ENCODE data around the gene RAD51B.

RAD51B gene

GRCh38 chr14:68741477-68741791 lies 921.9 kb downstream of the RAD51B start:
- Histone ChIP-seq H3K36me3 (ENCODE audit: control insufficient read depth, insufficient read depth, low read length) (no peaks in the 10 kb centered on the region), H4K8ac (ENCODE audit: low read depth, low read length) (no peak overlapping the region), H3K4ac (ENCODE audit: low read depth, low read length) (no peak overlapping the region), H3K27me3 (ENCODE audit: insufficient read depth, low read length, poor library complexity) (no peaks in the 10 kb centered on the region), H3K23ac (ENCODE audit: low read length) (no peak overlapping the region), H4K5ac (ENCODE audit: low read length) (no peak overlapping the region), H3K79me1 (ENCODE audit: low read length) (no peaks in the 10 kb centered on the region), H3K4me2 (ENCODE audit: low read length) (no peak overlapping the region), H3K27ac (ENCODE audit: low read depth, low read length) (no peak overlapping the region), H3K4me3 (ENCODE audit: low read length) (no peak overlapping the region), H3K9ac (ENCODE audit: low read length) (no peak overlapping the region), H3K79me2 (ENCODE audit: control insufficient read depth, insufficient read depth, low read length) (no peaks in the 10 kb centered on the region), H2AK5ac (ENCODE audit: low read length) (no peak overlapping the region), H2BK5ac (ENCODE audit: low read length) (no peak overlapping the region), H2BK15ac (replicated peaks; ENCODE audit: low read depth) (no peak overlapping the region), H3K18ac (ENCODE audit: low read length) (no peak overlapping the region), H2BK120ac (ENCODE audit: low read depth, low read length) (no peak overlapping the region), H3K56ac (ENCODE audit: low read length) (no peak overlapping the region), H3K4me1 (ENCODE audit: control insufficient read depth, low read depth, low read length) (peaks cover 2% of the 10 kb centered on the region)
- no peak for DNase-seq

- no peak overlapping the region for H2AK5ac ChIP-seq (ENCODE audit: low read length)
- H2BK5ac ChIP-seq (ENCODE audit: low read length) = no peak overlapping the region
- no peak overlapping the region for H4K8ac ChIP-seq (ENCODE audit: low read depth, low read length)
- no peak overlapping the region for H3K56ac ChIP-seq (ENCODE audit: low read length)
- no peaks in the 10 kb centered on the region for H3K79me1 ChIP-seq (ENCODE audit: low read length)
- WGBS (ENCODE audit: extremely low coverage, insufficient coverage, low lambda C conversion rate) = no CpG with 5 or more reads among the region's 6 CpGs
- no peak overlapping the region for H2BK120ac ChIP-seq (ENCODE audit: low read depth, low read length)
- DNase-seq = no peak
- no peak overlapping the region for H3K23ac ChIP-seq (ENCODE audit: low read length)
- no peak overlapping the region for H3K18ac ChIP-seq (ENCODE audit: low read length)
- no peak overlapping the region for H3K4me2 ChIP-seq (ENCODE audit: low read length)
- H3K4ac ChIP-seq (ENCODE audit: low read depth, low read length) = no peak overlapping the region
- H3K36me3 ChIP-seq (ENCODE audit: control insufficient read depth, insufficient read depth, low read length) = no peaks in the 10 kb centered on the region
- H3K27me3 ChIP-seq (ENCODE audit: insufficient read depth, low read length, poor library complexity) = no peaks in the 10 kb centered on the region
- H3K79me2 ChIP-seq (ENCODE audit: control insufficient read depth, insufficient read depth, low read length) = no peaks in the 10 kb centered on the region
- no peak overlapping the region for H3K9ac ChIP-seq (ENCODE audit: low read length)
- no peak overlapping the region for H4K5ac ChIP-seq (ENCODE audit: low read length)
- H2BK15ac ChIP-seq (replicated peaks; ENCODE audit: low read depth) = no peak overlapping the region
- no peak overlapping the region for H3K27ac ChIP-seq (ENCODE audit: low read depth, low read length)
- H3K4me1 ChIP-seq (ENCODE audit: control insufficient read depth, low read depth, low read length) = no peaks in the 10 kb centered on the region
- no peak overlapping the region for H3K4me3 ChIP-seq (ENCODE audit: low read length)
Measured at GRCh38 chr14:68741839-68742470, 922.4 kb downstream of the RAD51B start.

- H3K27ac ChIP-seq (ENCODE audit: low read depth, low read length) = no peak overlapping the region
- no peaks in the 10 kb centered on the region for H3K36me3 ChIP-seq (ENCODE audit: control insufficient read depth, insufficient read depth, low read length)
- no peak overlapping the region for H3K23ac ChIP-seq (ENCODE audit: low read length)
- no peak overlapping the region for H3K9ac ChIP-seq (ENCODE audit: low read length)
- H2BK15ac ChIP-seq (replicated peaks; ENCODE audit: low read depth) = no peak overlapping the region
- H3K27me3 ChIP-seq (ENCODE audit: insufficient read depth, low read length, poor library complexity) = no peaks in the 10 kb centered on the region
- no peak overlapping the region for H3K56ac ChIP-seq (ENCODE audit: low read length)
- no peak overlapping the region for H3K18ac ChIP-seq (ENCODE audit: low read length)
- H2AK5ac ChIP-seq (ENCODE audit: low read length) = no peak overlapping the region
- H3K4me1 ChIP-seq (ENCODE audit: control insufficient read depth, low read depth, low read length) = no peaks in the 10 kb centered on the region
- no peak overlapping the region for H3K4ac ChIP-seq (ENCODE audit: low read depth, low read length)
- no peaks in the 10 kb centered on the region for H3K79me2 ChIP-seq (ENCODE audit: control insufficient read depth, insufficient read depth, low read length)
- H3K4me3 ChIP-seq (ENCODE audit: low read length) = no peak overlapping the region
- H4K5ac ChIP-seq (ENCODE audit: low read length) = no peak overlapping the region
- WGBS (ENCODE audit: extremely low coverage, insufficient coverage, low lambda C conversion rate) = no CpG with 5 or more reads among the region's 12 CpGs
- no peak overlapping the region for H2BK120ac ChIP-seq (ENCODE audit: low read depth, low read length)
- H3K4me2 ChIP-seq (ENCODE audit: low read length) = no peak overlapping the region
- H2BK5ac ChIP-seq (ENCODE audit: low read length) = no peak overlapping the region
- H3K79me1 ChIP-seq (ENCODE audit: low read length) = no peaks in the 10 kb centered on the region
- no peak for DNase-seq
- no peak overlapping the region for H4K8ac ChIP-seq (ENCODE audit: low read depth, low read length)
Measured at GRCh38 chr14:68744613-68745012, 925.0 kb downstream of the RAD51B start.

- H3K79me1 ChIP-seq (ENCODE audit: low read length) = no peaks in the 10 kb centered on the region
- H2BK5ac ChIP-seq (ENCODE audit: low read length) = no peak overlapping the region
- no peak overlapping the region for H3K27ac ChIP-seq (ENCODE audit: low read depth, low read length)
- no peaks in the 10 kb centered on the region for H3K36me3 ChIP-seq (ENCODE audit: control insufficient read depth, insufficient read depth, low read length)
- H3K79me2 ChIP-seq (ENCODE audit: control insufficient read depth, insufficient read depth, low read length) = no peaks in the 10 kb centered on the region
- H3K4me1 ChIP-seq (ENCODE audit: control insufficient read depth, low read depth, low read length) = no peaks in the 10 kb centered on the region
- H4K8ac ChIP-seq (ENCODE audit: low read depth, low read length) = no peak overlapping the region
- no peak overlapping the region for H3K4ac ChIP-seq (ENCODE audit: low read depth, low read length)
- H3K23ac ChIP-seq (ENCODE audit: low read length) = no peak overlapping the region
- no peak overlapping the region for H2BK15ac ChIP-seq (replicated peaks; ENCODE audit: low read depth)
- no peak overlapping the region for H2BK120ac ChIP-seq (ENCODE audit: low read depth, low read length)
- no peak overlapping the region for H3K4me2 ChIP-seq (ENCODE audit: low read length)
- H3K4me3 ChIP-seq (ENCODE audit: low read length) = no peak overlapping the region
- H3K56ac ChIP-seq (ENCODE audit: low read length) = no peak overlapping the region
- no peaks in the 10 kb centered on the region for H3K27me3 ChIP-seq (ENCODE audit: insufficient read depth, low read length, poor library complexity)
- no peak overlapping the region for H3K18ac ChIP-seq (ENCODE audit: low read length)
- H2AK5ac ChIP-seq (ENCODE audit: low read length) = no peak overlapping the region
- no peak overlapping the region for H3K9ac ChIP-seq (ENCODE audit: low read length)
- no peak for DNase-seq
- WGBS (ENCODE audit: extremely low coverage, insufficient coverage, low lambda C conversion rate) = no CpG with 5 or more reads among the region's 5 CpGs
- no peak overlapping the region for H4K5ac ChIP-seq (ENCODE audit: low read length)
Measured at GRCh38 chr14:68747393-68747792, 927.8 kb downstream of the RAD51B start.

GRCh38 chr14:68748260-68748659 lies 928.7 kb downstream of the RAD51B start:
- Histone ChIP-seq H3K4me1 (ENCODE audit: control insufficient read depth, low read depth, low read length) (no peaks in the 10 kb centered on the region), H3K27ac (ENCODE audit: low read depth, low read length) (no peak overlapping the region), H3K18ac (ENCODE audit: low read length) (no peak overlapping the region), H3K36me3 (ENCODE audit: control insufficient read depth, insufficient read depth, low read length) (no peaks in the 10 kb centered on the region), H3K4me2 (ENCODE audit: low read length) (no peak overlapping the region), H3K23ac (ENCODE audit: low read length) (no peak overlapping the region), H3K79me1 (ENCODE audit: low read length) (no peaks in the 10 kb centered on the region), H2AK5ac (ENCODE audit: low read length) (no peak overlapping the region), H3K4me3 (ENCODE audit: low read length) (no peak overlapping the region), H3K27me3 (ENCODE audit: insufficient read depth, low read length, poor library complexity) (no peaks in the 10 kb centered on the region), H3K56ac (ENCODE audit: low read length) (no peak overlapping the region), H3K9ac (ENCODE audit: low read length) (no peak overlapping the region), H2BK5ac (ENCODE audit: low read length) (no peak overlapping the region), H3K79me2 (ENCODE audit: control insufficient read depth, insufficient read depth, low read length) (no peaks in the 10 kb centered on the region), H2BK15ac (replicated peaks; ENCODE audit: low read depth) (no peak overlapping the region), H2BK120ac (ENCODE audit: low read depth, low read length) (no peak overlapping the region), H4K8ac (ENCODE audit: low read depth, low read length) (no peak overlapping the region), H3K4ac (ENCODE audit: low read depth, low read length) (no peak overlapping the region), H4K5ac (ENCODE audit: low read length) (no peak overlapping the region)
- no CpG with 5 or more reads among the region's 10 CpGs for WGBS (ENCODE audit: extremely low coverage, insufficient coverage, low lambda C conversion rate)
- no peak for DNase-seq

GRCh38 chr14:68748691-68749090 lies 929.1 kb downstream of the RAD51B start:
- Histone ChIP-seq H3K4ac (ENCODE audit: low read depth, low read length) (no peak overlapping the region), H4K8ac (ENCODE audit: low read depth, low read length) (no peak overlapping the region), H2BK120ac (ENCODE audit: low read depth, low read length) (no peak overlapping the region), H3K36me3 (ENCODE audit: control insufficient read depth, insufficient read depth, low read length) (no peaks in the 10 kb centered on the region), H3K4me1 (ENCODE audit: control insufficient read depth, low read depth, low read length) (no peaks in the 10 kb centered on the region), H3K23ac (ENCODE audit: low read length) (no peak overlapping the region), H3K27ac (ENCODE audit: low read depth, low read length) (no peak overlapping the region), H3K9ac (ENCODE audit: low read length) (no peak overlapping the region), H2BK15ac (replicated peaks; ENCODE audit: low read depth) (no peak overlapping the region), H3K56ac (ENCODE audit: low read length) (no peak overlapping the region), H3K79me2 (ENCODE audit: control insufficient read depth, insufficient read depth, low read length) (no peaks in the 10 kb centered on the region), H2BK5ac (ENCODE audit: low read length) (no peak overlapping the region), H3K4me3 (ENCODE audit: low read length) (no peak overlapping the region), H3K4me2 (ENCODE audit: low read length) (no peak overlapping the region), H3K79me1 (ENCODE audit: low read length) (no peaks in the 10 kb centered on the region), H3K18ac (ENCODE audit: low read length) (no peak overlapping the region), H2AK5ac (ENCODE audit: low read length) (no peak overlapping the region), H4K5ac (ENCODE audit: low read length) (no peak overlapping the region), H3K27me3 (ENCODE audit: insufficient read depth, low read length, poor library complexity) (no peaks in the 10 kb centered on the region)
- no CpG with 5 or more reads among the region's 5 CpGs for WGBS (ENCODE audit: extremely low coverage, insufficient coverage, low lambda C conversion rate)
- peak; percentile 60 for DNase-seq
